Esophagus mucosa (tissue), 1 donor: ENCODE results near the gene AKAP1. TPM values are rescaled to one million over a fixed set of nuclear protein-coding genes. Genes with fewer than 3 reads are reported as not detected.

Experiments used
- ATAC-seq: fragments of 200-7000 bp; cut with Tn5 transposase; one replicate; pipeline ENCODE4 v1.9.1; 2020
- total RNA-seq: library from RNA; stranded (reverse); gene quantifications from one replicate; pipeline ENCODE4 v1.2.4, GENCODE V29; 2023
- donor health status: DM: yes; HTN: yes; CAD: no.

The AKAP1 gene
- total RNA-seq, 1 donor from 2014 or later: 29.9 TPM

DNA sequence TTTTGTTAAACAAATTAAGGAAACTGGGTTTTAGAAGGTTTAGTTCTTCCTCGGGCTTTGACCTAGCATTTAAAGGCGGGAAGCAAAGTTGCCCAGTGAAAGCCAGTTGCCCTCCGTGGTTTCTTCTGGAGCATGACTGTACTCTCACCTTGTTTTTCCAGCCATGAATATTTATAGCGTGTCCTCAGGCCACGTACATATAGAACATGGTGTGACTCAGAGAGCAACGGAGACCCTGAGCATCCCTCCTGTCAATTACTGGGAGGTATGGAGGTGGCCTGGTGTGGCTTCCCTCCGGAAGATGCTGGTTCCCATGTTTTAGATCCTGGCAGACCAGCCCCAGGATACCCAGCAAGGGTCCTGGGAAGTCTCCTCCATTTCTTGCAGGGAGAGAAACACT lies 48.4 kb downstream of the AKAP1 start:
- no peak for ATAC-seq

DNA sequence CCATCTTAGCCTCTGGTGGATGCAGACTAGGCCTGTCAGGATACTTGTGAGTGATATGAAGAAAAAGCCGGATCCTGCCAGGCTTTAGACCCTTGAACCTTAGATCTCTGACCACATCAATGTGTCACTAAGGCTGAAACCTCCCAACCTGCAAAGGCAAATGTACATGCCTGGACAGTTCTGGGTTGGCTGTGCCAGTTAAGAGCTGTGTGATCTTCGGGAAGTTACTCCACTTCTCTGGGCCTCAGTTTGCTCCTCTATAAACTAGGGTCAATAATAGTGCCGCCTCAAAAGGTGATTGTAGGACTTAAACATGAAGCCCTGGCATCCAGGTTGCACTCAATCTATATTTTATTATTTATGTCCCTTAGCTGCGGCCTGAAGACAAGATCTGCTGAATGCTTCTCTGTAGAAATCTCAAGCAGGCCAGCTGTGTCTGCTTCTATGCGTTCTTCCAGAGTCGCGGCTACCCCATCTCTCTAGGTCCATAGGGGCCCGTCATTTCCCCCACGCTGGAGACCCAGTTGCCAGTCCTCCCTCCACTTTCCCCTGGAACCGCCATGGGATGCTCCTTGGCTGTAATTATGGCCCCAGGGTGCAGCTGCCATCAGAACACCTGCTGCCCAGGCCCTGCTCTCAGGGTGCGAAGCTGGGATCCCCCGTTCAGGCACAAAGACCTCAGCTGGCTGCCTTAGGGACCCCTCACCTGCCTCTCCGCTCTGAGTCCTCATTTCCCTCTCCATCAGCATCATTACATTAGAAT lies 50.2 kb downstream of the AKAP1 start:
- no peak for ATAC-seq

DNA sequence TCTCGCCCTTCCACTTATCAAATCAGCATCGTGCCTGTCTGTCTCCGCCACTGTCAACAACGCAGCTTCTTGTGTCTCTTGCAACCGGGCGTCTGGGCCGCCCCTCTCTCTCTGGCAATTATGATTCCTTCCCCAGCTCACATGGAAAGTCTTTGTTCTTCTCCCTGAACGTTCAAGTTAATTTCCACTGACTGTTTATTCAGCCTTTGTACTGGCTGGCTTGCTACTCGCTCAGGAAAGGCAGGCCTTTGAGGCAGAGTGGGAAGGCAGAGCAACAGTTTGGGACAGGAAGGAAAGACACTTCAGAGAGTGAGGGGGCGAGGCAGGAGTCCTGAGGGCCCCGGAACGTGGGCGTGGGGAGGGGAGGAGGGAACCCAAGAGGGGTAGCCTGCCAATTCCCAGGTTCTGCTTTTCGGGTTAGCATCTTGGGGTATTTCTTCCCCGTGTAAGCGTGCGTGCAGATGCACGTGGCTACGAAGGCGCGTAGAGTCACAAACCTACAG lies 50.8 kb downstream of the AKAP1 start:
- ATAC-seq: no peak

DNA sequence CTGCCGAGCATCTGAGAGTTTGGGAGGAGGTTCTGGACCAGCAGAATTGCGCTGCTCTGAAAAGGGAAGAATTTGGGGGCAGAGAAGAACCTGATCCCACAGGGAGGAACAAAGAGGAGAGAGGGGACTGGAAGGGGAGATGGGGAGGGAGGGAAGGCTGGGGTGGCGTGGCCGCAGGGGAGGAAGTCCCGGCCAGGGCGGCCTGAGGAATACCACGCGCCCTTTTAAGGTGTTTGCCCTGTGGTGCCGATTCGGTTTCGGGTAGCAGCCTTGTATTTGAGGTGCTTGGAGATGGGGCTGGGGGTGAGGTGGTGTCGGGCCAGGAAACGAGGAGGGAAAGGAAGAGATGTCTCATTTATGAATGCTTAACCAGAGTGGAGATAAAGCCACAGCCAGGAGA lies 51.3 kb downstream of the AKAP1 start:
- no peak for ATAC-seq

DNA sequence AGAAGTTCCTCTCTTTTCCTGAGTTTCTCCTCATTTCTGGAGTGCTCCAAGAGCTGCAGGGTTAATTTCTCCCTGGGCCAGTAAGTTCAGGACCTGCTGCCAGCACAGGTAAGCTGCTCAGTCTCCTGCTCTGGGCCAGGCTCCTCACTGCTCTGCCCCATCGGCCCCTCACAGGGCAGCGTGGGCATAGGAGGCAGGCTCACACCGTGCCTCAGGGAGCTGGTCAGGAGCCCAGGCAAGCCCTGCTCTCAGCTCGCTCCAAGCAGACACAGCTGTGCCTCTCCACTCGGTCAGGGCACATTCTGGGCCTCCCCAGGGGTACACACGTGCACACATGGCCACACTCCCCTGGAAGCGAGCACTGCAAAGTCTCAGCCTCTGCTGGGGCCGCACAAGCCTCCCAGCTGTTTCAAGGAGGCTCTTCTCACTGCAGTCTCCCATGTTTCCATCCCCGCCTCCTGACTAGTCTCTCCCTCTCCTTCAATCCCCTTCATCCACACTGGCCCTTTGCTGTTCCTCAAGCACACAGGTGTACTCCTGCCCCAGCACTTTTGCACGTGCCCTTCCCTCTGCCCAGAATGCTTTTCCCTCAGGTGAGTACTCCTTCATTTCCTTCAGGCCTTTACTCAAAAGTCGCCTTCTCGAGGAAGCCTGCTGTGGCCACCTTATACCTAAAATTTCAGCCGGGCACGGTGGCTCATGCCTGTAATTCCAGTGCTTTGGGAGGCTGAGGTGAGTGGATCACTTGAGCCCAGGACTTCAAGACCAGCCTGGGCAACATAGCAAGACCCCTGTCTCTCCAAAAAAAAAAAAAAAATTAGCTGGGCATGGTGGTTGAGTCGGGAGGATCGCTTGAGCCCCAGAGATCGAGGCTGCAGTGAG lies 53.2 kb downstream of the AKAP1 start:
- peak; percentile 20 for ATAC-seq

DNA sequence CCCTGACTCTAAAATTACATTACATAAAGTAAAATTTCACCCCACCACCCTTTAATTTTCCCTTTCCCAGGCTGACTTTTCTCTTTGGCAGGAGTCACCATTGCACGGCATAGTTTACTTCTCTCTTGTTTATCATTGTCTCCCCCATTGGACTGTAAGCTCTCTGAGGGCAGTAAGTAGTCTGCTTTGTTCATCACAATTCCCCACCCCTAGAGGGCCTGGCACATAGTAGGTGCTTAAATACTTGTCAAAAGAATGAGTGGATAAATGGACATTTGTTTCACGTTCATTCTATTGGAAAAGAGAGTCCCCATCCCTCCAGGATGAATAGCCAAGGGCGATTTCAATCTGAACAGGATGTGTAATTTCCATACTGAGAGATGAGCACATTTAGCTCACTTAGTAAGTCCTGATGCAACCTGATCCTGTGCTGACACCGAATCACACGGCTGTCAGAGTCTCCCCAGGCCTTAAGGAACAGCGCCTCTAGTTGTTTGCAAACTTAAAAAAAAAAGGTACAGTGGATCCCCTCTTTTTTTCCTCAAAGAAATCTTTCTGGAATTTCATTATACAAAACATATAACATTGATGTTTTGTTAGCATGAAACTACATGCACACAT lies 54.0 kb downstream of the AKAP1 start:
- ATAC-seq: no peak

DNA sequence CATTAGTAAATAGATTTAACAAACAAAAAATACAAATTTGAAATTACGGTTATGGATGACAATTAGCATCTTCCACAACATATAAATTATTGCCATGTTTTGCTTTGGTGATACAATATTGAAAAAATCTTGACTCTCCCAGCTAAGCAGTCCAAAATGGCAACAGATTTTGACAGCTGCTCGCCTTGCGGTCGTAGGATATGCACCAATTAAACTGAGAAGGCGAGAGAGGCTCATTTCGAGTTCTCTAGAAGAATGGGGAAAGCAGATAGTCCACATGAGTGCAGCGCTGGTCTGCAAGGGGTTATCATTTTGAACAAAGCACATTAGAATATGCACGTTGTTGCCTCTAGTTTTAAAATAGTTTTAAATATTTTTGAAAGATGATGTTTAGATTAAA lies 55.3 kb downstream of the AKAP1 start:
- no peak for ATAC-seq

DNA sequence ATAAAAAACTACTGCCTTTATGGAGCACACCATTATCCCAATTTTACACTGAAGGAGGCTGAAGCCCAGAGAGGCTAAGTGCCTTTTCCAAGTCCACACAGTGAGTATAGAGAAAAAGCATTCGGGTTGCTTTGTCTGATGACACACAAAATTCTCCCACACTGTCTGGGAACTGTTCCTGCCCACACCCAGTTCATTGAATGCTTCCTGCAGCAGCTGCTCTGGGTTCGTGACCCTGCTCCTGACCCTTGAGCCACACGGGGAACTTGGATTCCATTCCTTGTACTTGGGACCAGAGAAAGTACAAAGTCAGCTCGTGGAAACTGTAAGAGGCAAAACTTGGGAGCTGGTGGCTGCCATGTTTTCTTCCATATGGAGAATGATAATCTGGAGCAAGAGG lies 57.9 kb downstream of the AKAP1 start:
- ATAC-seq: peak; percentile 75

DNA sequence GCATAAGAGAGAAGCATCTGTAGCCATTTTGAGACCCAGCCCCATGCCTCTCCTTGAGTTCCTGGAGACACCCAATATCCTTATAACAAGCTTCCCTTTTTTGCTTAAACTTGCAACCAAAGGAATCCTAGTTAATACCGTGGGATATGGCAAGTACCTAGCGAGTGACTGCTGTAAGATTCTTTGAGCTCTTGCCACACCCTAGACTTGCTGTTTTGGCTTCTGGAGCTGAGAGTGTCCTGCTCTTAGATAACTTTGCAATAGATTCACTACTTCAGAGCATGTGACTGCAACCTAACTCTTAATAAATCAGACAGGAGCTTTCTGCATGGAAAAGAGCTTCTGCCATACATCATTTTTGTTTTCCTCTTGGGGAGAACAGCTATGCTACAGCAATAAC lies 58.3 kb downstream of the AKAP1 start:
- peak; percentile 62 for ATAC-seq

DNA sequence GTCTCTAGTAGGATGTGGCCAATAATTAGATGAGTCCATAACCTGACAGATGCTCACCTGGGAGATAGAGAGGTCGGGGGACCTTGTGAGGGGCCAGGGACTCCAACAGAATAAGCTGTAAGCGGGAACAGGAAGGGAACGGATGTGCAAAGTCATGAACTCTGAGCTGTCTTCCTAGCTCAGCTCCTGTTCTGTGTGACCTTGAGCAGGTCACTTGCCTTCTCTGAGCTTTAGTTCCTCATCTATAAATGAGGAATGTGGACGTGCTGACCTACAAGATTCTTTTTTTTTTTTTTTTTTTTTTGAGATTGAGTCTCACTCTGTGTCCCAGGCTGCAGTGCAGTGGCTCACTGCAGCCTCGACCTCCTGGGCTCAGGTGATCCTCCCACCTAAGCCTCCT lies 58.9 kb downstream of the AKAP1 start:
- no peak for ATAC-seq

DNA sequence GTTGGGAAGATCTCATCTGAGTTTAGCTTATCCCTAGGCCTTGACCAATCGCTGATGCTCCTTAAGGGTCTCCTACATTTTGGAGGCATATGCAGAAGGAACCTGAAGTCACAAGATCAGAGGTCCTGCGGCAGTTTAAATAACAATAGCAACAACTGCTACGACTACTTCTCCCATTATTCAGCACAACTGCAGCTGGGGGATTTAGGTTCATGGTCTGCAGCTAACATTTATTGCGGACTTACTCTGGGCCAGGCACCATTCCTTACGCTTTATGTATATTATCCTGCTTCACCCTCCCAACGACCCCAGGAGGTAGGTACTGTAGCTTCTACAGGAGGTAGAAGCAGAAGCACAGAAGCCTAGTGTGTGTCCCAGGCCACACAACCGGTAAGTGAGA lies 59.5 kb downstream of the AKAP1 start:
- no peak for ATAC-seq

DNA sequence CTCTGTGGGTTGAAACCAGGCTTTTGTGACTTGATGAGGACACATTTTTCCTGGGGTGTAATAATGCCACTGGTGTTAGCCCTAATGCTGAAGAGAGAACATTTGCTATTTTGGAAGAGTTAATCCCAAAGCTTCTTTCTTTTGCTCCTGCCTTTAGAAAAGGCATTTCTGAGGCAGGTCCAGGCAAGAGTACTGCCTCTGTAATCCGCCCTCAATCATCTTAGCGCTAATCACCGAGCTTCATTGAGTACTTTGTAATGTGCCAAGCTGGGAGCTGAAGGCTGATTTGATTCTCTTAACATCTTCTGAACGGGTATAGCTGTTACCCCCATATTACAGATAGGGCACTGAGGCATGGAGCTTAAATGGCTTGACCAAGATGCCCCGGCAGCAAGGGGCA lies 60.3 kb downstream of the AKAP1 start:
- ATAC-seq: peak; percentile 60

DNA sequence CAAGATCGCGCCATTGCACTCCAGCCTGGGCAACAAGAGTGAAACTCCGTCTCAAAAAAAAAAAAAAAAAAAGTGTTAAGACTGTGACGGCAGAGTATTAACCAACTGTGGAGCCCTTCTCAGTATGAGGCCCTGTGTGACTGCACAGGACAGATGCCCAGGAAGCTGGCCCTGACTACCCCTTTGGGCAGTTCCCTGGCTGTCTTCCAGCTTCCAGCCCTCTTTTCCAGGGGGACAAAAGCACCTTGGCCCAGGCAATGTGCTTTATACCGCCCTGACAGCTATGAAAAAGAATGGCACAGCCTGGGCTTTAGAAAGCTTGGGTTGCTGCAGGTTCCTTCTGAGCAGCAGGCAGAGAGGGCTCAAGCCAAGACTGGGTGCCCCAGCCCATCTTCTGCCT lies 61.2 kb downstream of the AKAP1 start:
- ATAC-seq: no peak

DNA sequence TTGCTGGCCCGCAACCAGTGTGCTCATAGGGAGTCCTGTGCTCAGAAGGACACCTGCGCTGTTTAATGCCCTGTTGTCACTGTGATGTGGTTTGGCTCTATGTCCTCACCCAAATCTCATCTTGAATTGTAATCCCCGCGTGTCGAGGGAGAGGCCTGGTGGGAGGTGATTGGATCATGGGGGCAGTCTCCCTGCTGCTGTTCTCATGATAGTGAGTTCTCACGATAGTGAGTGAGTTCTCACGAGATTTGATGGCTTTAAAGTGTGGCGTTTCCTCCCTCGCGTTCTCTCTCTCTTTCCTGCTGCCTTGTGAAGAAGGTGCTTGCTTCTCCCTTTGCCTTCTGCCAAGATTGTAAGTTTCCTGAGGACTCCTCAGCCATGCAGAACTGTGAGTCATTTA lies 66.8 kb downstream of the AKAP1 start:
- ATAC-seq: no peak

DNA sequence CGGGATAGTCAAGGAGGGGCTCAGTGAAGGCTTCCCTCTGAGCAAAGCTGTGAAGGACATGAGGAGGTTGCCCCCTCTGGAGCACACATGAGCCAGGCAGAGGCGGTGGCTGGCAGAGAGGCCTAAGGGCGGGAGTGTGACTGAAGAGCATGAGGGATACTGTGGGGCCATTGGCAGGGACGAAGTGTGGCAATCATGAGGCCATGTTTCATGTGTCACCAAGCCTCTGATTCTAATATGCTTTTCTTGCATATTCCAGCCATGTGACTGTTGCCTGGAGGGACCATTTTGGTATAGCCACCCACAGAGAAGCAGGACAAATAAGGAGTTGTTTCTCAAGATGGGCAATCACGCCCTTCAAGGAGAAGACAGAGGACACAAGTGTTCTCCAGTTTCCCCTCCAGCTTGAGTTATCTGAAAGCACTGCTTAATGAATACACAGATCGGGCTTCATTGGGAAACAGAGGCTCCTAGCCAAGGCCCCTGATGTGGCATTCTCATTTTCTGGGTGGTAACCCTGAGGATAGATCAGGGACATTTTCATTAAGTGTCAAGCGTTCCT lies 68.0 kb downstream of the AKAP1 start:
- no peak for ATAC-seq

DNA sequence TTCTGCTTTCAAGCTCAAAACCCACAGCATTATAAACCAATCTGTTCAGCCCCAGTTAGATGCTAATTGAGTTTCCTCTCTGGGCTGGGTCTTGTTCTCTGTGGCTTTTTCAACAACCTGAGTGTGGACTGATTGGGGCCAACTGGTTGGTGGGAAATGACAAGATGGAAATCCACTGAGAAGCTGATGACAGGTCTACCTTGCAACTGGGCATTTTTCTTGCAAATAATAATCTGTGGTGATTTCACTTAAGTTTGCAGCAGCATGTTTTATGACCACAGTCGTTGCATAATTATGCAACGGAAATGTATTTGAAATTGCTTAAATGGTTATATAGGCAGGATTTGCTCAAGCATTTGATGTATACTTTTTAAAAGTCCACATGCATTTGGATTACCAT lies 69.9 kb downstream of the AKAP1 start:
- no peak for ATAC-seq

DNA sequence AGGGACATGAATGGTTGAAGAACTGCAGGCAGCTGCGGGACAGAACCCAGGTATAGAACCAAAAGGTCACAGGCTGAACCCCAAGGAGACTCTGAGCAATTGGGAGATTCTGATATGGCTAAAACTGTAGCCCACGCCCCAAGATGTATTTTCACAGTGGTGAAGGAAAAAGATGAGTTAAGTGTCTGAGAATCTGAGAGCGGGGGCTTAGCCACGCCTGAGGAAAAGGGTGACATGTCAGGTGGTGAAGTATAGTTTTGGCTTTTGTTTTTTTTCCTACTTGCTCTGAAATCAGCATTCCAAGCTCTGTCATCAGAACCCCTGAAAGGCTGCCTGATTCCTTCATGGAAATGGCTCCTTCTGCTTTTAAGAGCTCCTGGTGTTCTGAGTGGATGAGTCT lies 73.3 kb downstream of the AKAP1 start:
- no peak for ATAC-seq

DNA sequence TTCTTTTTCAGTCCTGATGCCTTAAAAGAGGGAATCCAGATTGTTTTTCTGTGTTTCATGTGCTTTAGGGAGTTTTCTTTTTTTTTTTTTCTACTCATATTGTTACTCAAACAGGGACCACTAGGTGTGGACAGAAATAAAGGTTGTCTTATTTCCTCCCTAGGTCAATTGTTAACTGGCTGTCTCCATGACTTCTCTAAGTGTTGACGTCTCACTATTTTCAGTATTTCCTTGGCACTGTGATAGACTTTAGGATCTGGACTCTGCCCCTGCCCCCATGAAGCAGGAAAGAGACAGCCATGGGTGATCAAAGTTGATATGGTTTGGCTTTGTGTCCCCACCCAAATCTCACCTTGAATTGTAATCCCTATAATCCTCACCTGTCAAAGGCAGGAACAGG lies 73.7 kb downstream of the AKAP1 start:
- ATAC-seq: no peak

DNA sequence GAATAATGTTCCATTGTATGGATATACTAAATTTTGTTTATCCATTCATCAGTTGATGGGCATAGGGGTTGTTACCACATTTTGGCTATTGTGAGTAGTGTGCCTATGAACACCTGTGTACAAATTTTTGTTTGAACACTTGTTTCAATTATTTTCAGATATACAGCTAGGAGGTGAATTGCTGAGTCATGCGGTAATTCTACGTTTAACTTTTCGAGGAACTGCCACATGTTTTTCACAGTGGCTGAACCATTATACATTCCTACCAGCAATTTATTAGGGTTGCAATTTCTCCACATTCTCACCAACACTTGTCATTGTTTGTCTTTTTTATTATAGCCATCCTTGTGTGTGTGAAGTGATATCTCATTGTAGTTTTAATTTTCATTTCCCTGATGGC lies 75.6 kb downstream of the AKAP1 start:
- ATAC-seq: no peak

DNA sequence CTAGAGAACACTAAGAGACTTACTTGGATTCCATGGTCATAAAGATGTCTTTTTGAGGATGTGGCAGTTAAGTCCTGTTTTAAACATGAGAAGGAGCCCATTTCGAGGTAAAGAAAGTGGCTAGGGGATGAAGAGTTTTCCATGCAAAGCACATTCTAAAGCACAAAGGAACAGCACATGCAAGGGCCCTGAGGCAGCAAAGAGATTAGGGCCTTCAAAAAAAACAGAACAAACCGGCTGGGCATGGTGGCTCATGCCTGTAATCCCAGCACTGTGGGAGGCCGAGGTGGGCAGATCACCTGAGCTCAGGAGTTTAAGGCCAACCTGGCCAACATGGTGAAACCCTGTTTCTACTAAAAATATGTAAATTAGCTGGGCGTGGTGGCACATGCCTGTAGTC lies 79.8 kb downstream of the AKAP1 start:
- peak; percentile 49 for ATAC-seq

DNA sequence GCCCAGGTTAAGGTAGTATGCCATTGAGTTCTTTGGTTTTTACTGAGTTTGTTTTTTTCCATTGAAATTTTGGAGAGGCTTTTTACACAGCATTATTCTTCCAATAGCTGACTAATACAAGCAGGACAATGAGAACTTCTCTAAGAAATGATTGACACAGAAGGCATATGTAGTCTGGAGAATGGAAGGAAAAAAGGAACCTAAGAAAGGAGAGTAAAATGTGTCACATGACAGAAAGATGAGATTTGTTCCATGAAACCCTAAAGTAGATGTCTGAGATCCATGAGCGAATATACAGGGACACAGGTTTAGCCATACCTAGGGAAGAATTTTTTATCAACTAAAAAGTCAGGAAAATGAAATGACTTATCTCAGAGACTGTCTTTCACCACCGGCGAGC lies 80.7 kb downstream of the AKAP1 start:
- no peak for ATAC-seq

DNA sequence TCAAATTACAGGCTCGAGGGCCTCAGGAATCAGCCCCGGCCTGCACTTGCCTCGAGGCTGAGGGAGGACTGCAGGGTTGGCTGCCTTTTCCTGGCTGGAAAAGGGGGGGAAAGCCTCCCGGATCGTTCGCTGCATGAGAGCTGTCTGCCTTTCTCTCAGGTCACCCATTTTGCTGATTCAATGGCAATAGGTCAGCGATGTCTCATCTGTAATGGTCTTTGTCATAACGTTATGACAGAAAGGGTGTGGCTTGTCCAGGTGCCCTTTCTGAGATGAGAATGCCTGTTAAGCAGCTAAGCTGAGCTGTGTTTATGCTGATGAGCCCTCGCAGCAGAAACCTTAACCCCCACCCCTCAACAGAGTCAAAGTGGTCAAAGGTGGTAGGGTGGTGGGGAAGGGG lies 81.8 kb downstream of the AKAP1 start:
- peak; percentile 77 for ATAC-seq

DNA sequence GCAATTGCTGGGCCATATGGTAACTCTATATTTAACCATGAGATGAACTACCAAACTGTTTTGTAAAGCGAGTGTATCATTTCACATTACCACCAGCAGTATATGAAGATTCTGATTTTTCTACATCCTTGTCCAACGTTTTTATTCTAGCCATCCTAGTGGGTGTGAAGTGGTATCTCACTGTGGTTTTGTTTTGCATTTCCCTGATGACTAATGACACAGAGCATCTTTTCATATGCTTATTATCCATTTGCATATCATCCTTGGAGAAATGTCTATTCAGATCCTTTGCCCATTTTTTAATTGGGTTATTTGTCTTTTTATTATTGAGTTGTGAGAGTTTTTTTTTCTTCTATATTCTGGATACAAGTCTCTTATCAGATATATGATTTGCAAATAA lies 83.6 kb downstream of the AKAP1 start:
- ATAC-seq: no peak
